ENCODE measurements around the gene OR6K2.

OR6K2 gene

GRCh38 chr1:158716335-158716734 lies 15.9 kb upstream of the OR6K2 start:
- H3K4me1 ChIP-seq (ENCODE audit: insufficient read depth, low read length): no peaks in the 10 kb centered on the region
- H3K27ac ChIP-seq (ENCODE audit: low read length): no peak overlapping the region
- H3K36me3 ChIP-seq (ENCODE audit: insufficient read depth, low read length): no peaks in the 10 kb centered on the region
- H3K9me3 ChIP-seq (ENCODE audit: insufficient read depth, low read length, severe bottlenecking): no peaks in the 10 kb centered on the region
- no peak overlapping the region for H3K9ac ChIP-seq (ENCODE audit: low read depth, low read length)
- TF ChIP-seq EZH2 (IDR thresholded peaks at IDR 0.05; ENCODE audit: borderline replicate concordance, low read depth, low read length, severe bottlenecking) (no peak), CTCF (IDR thresholded peaks at IDR 0.05; ENCODE audit: borderline replicate concordance, extremely low read depth, low read length, poor library complexity, severe bottlenecking) (no peak)
- H2AFZ ChIP-seq (ENCODE audit: low read depth, low read length): no peak overlapping the region
- no peaks in the 10 kb centered on the region for H4K20me1 ChIP-seq (ENCODE audit: insufficient read depth, low read length)
- DNase-seq: no peak
- H3K79me2 ChIP-seq (ENCODE audit: insufficient read depth, low read length): no peaks in the 10 kb centered on the region
- no peak for ATAC-seq (ENCODE audit: insufficient read depth, low read depth)
- peaks cover 20% of the 10 kb centered on the region for H3K27me3 ChIP-seq (ENCODE audit: insufficient read depth, low read length, poor library complexity)
- H3K4me3 ChIP-seq (ENCODE audit: low read depth in 1 of 2, low read length in 2 of 2): no peak overlapping the region
- no peak overlapping the region for H3K4me2 ChIP-seq (ENCODE audit: insufficient read depth, low read length)

GRCh38 chr1:158714754-158715153 lies 14.3 kb upstream of the OR6K2 start:
- no peak for DNase-seq
- H3K4me3 ChIP-seq (ENCODE audit: low read depth in 1 of 2, low read length in 2 of 2): no peak overlapping the region
- no peaks in the 10 kb centered on the region for H4K20me1 ChIP-seq (ENCODE audit: insufficient read depth, low read length)
- H3K27me3 ChIP-seq (ENCODE audit: insufficient read depth, low read length, poor library complexity): peaks cover 20% of the 10 kb centered on the region
- H3K4me1 ChIP-seq (ENCODE audit: insufficient read depth, low read length): no peaks in the 10 kb centered on the region
- H3K79me2 ChIP-seq (ENCODE audit: insufficient read depth, low read length): no peaks in the 10 kb centered on the region
- no peak for TF ChIP-seq CTCF (IDR thresholded peaks at IDR 0.05; ENCODE audit: borderline replicate concordance, extremely low read depth, low read length, poor library complexity, severe bottlenecking)
- TF ChIP-seq EZH2 (IDR thresholded peaks at IDR 0.05; ENCODE audit: borderline replicate concordance, low read depth, low read length, severe bottlenecking): no peak
- no peaks in the 10 kb centered on the region for H3K9me3 ChIP-seq (ENCODE audit: insufficient read depth, low read length, severe bottlenecking)
- no peak overlapping the region for H2AFZ ChIP-seq (ENCODE audit: low read depth, low read length)
- no peak for ATAC-seq (ENCODE audit: insufficient read depth, low read depth)
- H3K36me3 ChIP-seq (ENCODE audit: insufficient read depth, low read length): no peaks in the 10 kb centered on the region
- no peak overlapping the region for H3K9ac ChIP-seq (ENCODE audit: low read depth, low read length)
- no peak overlapping the region for H3K27ac ChIP-seq (ENCODE audit: low read length)
- no peak overlapping the region for H3K4me2 ChIP-seq (ENCODE audit: insufficient read depth, low read length)

GRCh38 chr1:158711098-158711497 lies 10.6 kb upstream of the OR6K2 start:
- DNase-seq (no peak), ATAC-seq (ENCODE audit: insufficient read depth, low read depth) (no peak)
- Histone ChIP-seq H3K4me3 (ENCODE audit: low read depth in 1 of 2, low read length in 2 of 2) (no peak overlapping the region), H3K79me2 (ENCODE audit: insufficient read depth, low read length) (no peaks in the 10 kb centered on the region), H3K4me2 (ENCODE audit: insufficient read depth, low read length) (no peak overlapping the region), H3K36me3 (ENCODE audit: insufficient read depth, low read length) (no peaks in the 10 kb centered on the region), H3K9ac (ENCODE audit: low read depth, low read length) (no peak overlapping the region), H3K4me1 (ENCODE audit: insufficient read depth, low read length) (no peaks in the 10 kb centered on the region), H3K9me3 (ENCODE audit: insufficient read depth, low read length, severe bottlenecking) (no peaks in the 10 kb centered on the region), H4K20me1 (ENCODE audit: insufficient read depth, low read length) (no peaks in the 10 kb centered on the region), H3K27me3 (ENCODE audit: insufficient read depth, low read length, poor library complexity) (peaks cover 21% of the 10 kb centered on the region), H3K27ac (ENCODE audit: low read length) (no peak overlapping the region), H2AFZ (ENCODE audit: low read depth, low read length) (no peak overlapping the region)
- TF ChIP-seq EZH2 (IDR thresholded peaks at IDR 0.05; ENCODE audit: borderline replicate concordance, low read depth, low read length, severe bottlenecking) (no peak), CTCF (IDR thresholded peaks at IDR 0.05; ENCODE audit: borderline replicate concordance, extremely low read depth, low read length, poor library complexity, severe bottlenecking) (no peak)

- no peak for DNase-seq
These were observed 5.6 kb upstream of the OR6K2 start for GRCh38 chr1:158706096-158706495.

More at GRCh38 chr1:158706096-158706495, 5.6 kb upstream of the OR6K2 start:
- Histone ChIP-seq H3K4me1 (ENCODE audit: insufficient read depth, low read length) (no peaks in the 10 kb centered on the region), H3K27ac (ENCODE audit: low read length) (no peak overlapping the region), H3K4me3 (ENCODE audit: low read depth in 1 of 2, low read length in 2 of 2) (no peak overlapping the region), H2AFZ (ENCODE audit: low read depth, low read length) (no peak overlapping the region), H4K20me1 (ENCODE audit: insufficient read depth, low read length) (no peaks in the 10 kb centered on the region), H3K79me2 (ENCODE audit: insufficient read depth, low read length) (no peaks in the 10 kb centered on the region), H3K9ac (ENCODE audit: low read depth, low read length) (no peak overlapping the region), H3K36me3 (ENCODE audit: insufficient read depth, low read length) (no peaks in the 10 kb centered on the region), H3K27me3 (ENCODE audit: insufficient read depth, low read length, poor library complexity) (peaks cover 11% of the 10 kb centered on the region), H3K9me3 (ENCODE audit: insufficient read depth, low read length, severe bottlenecking) (no peaks in the 10 kb centered on the region), H3K4me2 (ENCODE audit: insufficient read depth, low read length) (no peak overlapping the region)
- no peak for ATAC-seq (ENCODE audit: insufficient read depth, low read depth)
- TF ChIP-seq EZH2 (IDR thresholded peaks at IDR 0.05; ENCODE audit: borderline replicate concordance, low read depth, low read length, severe bottlenecking): no peak
- TF ChIP-seq CTCF (IDR thresholded peaks at IDR 0.05; ENCODE audit: borderline replicate concordance, extremely low read depth, low read length, poor library complexity, severe bottlenecking): no peak

Data from DND-41 (cell line).